Fibroblast of peridontal ligament (primary cell): ENCODE measurements around the gene TTC23.
"Not testable (repeated sequence)": the region's sequence is repeated elsewhere in the genome, so short reads cannot be mapped to it uniquely, and the experiment has no call there.

Experiments used
- DNase-seq: peaks from one replicate; pipeline ENCODE4 v3.0.0-alpha.2; 2010; ENCODE audit errors: extremely low read depth

Gene TTC23

GRCh38 chr15:99250494-99250856 lies 1.1 kb upstream of the TTC23 start:
- DNase-seq: no peak

- no peak for DNase-seq
These were observed 620 bp upstream of the TTC23 start for GRCh38 chr15:99250001-99250400.

- no peak for DNase-seq
These were observed 1.2 kb downstream of the TTC23 start for GRCh38 chr15:99248000-99248715.

GRCh38 chr15:99247062-99247461 lies 2.3 kb downstream of the TTC23 start:
- no peak for DNase-seq

- no peak for DNase-seq
These were observed 5.1 kb downstream of the TTC23 start for GRCh38 chr15:99244306-99244705.

GRCh38 chr15:99241752-99242151 lies 7.6 kb downstream of the TTC23 start:
- DNase-seq: no peak

GRCh38 chr15:99239545-99240198 lies 9.7 kb downstream of the TTC23 start:
- DNase-seq: no peak

- no peak for DNase-seq
These were observed 10.5 kb downstream of the TTC23 start for GRCh38 chr15:99238849-99239248.

GRCh38 chr15:99234160-99234559 lies 15.2 kb downstream of the TTC23 start:
- DNase-seq: not testable (repeated sequence)

- DNase-seq: no peak
These were observed 16.6 kb downstream of the TTC23 start for GRCh38 chr15:99232740-99233139.

- DNase-seq: no peak
These were observed 18.5 kb downstream of the TTC23 start for GRCh38 chr15:99230867-99231266.

- no peak for DNase-seq
These were observed 21.1 kb downstream of the TTC23 start for GRCh38 chr15:99228120-99228770.

GRCh38 chr15:99226802-99227201 lies 22.6 kb downstream of the TTC23 start:
- no peak for DNase-seq

GRCh38 chr15:99224372-99225214 lies 24.8 kb downstream of the TTC23 start:
- DNase-seq: no peak

- DNase-seq: peak; percentile 81
These were observed 36.1 kb downstream of the TTC23 start for GRCh38 chr15:99213187-99213811.

GRCh38 chr15:99212406-99212805 lies 37.0 kb downstream of the TTC23 start:
- DNase-seq: peak; percentile 14

GRCh38 chr15:99211926-99212325 lies 37.5 kb downstream of the TTC23 start:
- peak; percentile 16 for DNase-seq

GRCh38 chr15:99210334-99210733 lies 39.0 kb downstream of the TTC23 start:
- no peak for DNase-seq

GRCh38 chr15:99209326-99209725 lies 40.1 kb downstream of the TTC23 start:
- DNase-seq: no peak

GRCh38 chr15:99207672-99208071 lies 41.7 kb downstream of the TTC23 start:
- peak; percentile 4 for DNase-seq

GRCh38 chr15:99202176-99202552 lies 47.2 kb downstream of the TTC23 start:
- no peak for DNase-seq
